ENCODE measurements around the gene WWC2.

Gene WWC2

DNA sequence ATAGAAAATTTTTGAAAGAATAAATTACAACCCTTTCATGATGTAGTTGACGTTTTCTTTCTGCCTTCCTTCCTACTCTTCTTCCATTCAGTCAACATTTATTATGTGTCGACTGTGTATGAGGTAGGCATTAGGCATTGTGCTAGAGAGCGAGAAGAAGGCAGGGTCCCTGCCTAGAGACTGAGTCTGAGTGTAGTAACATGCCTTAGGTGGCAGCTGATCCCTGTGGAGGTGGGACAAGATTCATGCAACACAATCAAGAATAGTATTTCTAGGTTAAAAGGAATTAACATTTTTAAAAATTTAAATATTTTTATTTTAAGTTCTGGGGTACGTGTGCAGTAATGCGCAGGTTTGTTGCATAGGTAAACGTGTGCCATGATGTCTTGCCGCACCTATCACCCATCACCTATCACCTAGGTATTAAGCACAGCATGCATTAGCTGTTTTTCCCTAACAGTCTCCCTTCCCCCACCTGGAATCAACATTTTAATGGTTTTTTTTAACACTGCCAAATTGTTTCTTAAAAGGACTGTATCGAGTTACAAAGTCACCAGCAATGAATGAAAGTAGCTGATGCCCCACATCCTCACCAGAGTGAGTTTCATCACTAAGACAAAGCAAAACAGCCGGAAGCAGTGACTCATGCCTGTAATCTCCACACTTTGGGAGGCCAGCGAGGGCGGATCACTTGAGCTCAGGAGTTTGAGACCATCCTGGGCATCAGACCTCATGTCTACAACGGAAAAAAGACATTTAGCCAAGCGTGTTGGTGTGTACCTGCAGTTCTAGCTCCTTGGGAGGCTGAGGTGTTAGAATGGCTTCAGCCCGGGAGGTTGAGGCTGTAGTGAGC is 84.0 kb downstream of the WWC2 start (continued):
- TF ChIP-seq, protein P1, sequence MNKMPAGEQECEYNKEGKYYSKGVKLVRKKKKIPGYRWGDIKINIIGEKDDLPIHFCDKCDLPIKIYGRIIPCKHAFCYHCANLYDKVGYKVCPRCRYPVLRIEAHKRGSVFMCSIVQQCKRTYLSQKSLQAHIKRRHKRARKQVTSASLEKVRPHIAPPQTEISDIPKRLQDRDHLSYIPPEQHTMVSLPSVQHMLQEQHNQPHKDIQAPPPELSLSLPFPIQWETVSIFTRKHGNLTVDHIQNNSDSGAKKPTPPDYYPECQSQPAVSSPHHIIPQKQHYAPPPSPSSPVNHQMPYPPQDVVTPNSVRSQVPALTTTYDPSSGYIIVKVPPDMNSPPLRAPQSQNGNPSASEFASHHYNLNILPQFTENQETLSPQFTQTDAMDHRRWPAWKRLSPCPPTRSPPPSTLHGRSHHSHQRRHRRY (tag by site-specific recombination; IDR thresholded peaks at IDR 0.05) = no peak
- TF ChIP-seq, protein P2, sequence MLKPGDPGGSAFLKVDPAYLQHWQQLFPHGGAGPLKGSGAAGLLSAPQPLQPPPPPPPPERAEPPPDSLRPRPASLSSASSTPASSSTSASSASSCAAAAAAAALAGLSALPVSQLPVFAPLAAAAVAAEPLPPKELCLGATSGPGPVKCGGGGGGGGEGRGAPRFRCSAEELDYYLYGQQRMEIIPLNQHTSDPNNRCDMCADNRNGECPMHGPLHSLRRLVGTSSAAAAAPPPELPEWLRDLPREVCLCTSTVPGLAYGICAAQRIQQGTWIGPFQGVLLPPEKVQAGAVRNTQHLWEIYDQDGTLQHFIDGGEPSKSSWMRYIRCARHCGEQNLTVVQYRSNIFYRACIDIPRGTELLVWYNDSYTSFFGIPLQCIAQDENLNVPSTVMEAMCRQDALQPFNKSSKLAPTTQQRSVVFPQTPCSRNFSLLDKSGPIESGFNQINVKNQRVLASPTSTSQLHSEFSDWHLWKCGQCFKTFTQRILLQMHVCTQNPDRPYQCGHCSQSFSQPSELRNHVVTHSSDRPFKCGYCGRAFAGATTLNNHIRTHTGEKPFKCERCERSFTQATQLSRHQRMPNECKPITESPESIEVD (tag by site-specific recombination; IDR thresholded peaks at IDR 0.05) = peak; percentile 95
- TF ChIP-seq GLI4 (tag by site-specific recombination; IDR thresholded peaks at IDR 0.05) = no peak
- TF ChIP-seq ZNF548 (tag by site-specific recombination; IDR thresholded peaks at IDR 0.05) = no peak
- TF ChIP-seq, protein P3, sequence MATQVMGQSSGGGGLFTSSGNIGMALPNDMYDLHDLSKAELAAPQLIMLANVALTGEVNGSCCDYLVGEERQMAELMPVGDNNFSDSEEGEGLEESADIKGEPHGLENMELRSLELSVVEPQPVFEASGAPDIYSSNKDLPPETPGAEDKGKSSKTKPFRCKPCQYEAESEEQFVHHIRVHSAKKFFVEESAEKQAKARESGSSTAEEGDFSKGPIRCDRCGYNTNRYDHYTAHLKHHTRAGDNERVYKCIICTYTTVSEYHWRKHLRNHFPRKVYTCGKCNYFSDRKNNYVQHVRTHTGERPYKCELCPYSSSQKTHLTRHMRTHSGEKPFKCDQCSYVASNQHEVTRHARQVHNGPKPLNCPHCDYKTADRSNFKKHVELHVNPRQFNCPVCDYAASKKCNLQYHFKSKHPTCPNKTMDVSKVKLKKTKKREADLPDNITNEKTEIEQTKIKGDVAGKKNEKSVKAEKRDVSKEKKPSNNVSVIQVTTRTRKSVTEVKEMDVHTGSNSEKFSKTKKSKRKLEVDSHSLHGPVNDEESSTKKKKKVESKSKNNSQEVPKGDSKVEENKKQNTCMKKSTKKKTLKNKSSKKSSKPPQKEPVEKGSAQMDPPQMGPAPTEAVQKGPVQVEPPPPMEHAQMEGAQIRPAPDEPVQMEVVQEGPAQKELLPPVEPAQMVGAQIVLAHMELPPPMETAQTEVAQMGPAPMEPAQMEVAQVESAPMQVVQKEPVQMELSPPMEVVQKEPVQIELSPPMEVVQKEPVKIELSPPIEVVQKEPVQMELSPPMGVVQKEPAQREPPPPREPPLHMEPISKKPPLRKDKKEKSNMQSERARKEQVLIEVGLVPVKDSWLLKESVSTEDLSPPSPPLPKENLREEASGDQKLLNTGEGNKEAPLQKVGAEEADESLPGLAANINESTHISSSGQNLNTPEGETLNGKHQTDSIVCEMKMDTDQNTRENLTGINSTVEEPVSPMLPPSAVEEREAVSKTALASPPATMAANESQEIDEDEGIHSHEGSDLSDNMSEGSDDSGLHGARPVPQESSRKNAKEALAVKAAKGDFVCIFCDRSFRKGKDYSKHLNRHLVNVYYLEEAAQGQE (tag by site-specific recombination; IDR thresholded peaks at IDR 0.05) = no peak
- no peak for TF ChIP-seq OVOL3 (tag by site-specific recombination; IDR thresholded peaks at IDR 0.05)
- TF ChIP-seq ZNF677 (tag by site-specific recombination; IDR thresholded peaks at IDR 0.05) = no peak
- no peak for TF ChIP-seq ZNF530 (tag by site-specific recombination; IDR thresholded peaks at IDR 0.05; ENCODE audit: low read depth)
- no peak for TF ChIP-seq ZNF37A (tag by site-specific recombination; IDR thresholded peaks at IDR 0.05)
- TF ChIP-seq ZNF610 (tag by site-specific recombination; IDR thresholded peaks at IDR 0.05; ENCODE audit: borderline replicate concordance) = no peak
- no peak for TF ChIP-seq ZNF112 (tag by site-specific recombination; IDR thresholded peaks at IDR 0.05)
- TF ChIP-seq MEIS1 (CRISPR knock-in tag; IDR thresholded peaks at IDR 0.05; ENCODE audit: borderline replicate concordance) = no peak
- TF ChIP-seq ZNF404 (tag by site-specific recombination; IDR thresholded peaks at IDR 0.05) = no peak
- no peak for TF ChIP-seq ZNF248 (tag by site-specific recombination; IDR thresholded peaks at IDR 0.05)
- TF ChIP-seq ZNF707 (tag by site-specific recombination; IDR thresholded peaks at IDR 0.05) = no peak
- TF ChIP-seq ZNF670 (tag by site-specific recombination; IDR thresholded peaks at IDR 0.05; ENCODE audit: low read depth) = no peak
- peak; percentile 60 for TF ChIP-seq FEZF1 (tag by site-specific recombination; IDR thresholded peaks at IDR 0.05)
- TF ChIP-seq, protein P4, sequence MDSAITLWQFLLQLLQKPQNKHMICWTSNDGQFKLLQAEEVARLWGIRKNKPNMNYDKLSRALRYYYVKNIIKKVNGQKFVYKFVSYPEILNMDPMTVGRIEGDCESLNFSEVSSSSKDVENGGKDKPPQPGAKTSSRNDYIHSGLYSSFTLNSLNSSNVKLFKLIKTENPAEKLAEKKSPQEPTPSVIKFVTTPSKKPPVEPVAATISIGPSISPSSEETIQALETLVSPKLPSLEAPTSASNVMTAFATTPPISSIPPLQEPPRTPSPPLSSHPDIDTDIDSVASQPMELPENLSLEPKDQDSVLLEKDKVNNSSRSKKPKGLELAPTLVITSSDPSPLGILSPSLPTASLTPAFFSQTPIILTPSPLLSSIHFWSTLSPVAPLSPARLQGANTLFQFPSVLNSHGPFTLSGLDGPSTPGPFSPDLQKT (IDR thresholded peaks at IDR 0.05; ENCODE audit: borderline replicate concordance, low read depth, low read length) = no peak
- peak; percentile 81 for TF ChIP-seq ZIC2 (tag by site-specific recombination; IDR thresholded peaks at IDR 0.05)
- TF ChIP-seq ZNF146 (tag by site-specific recombination; IDR thresholded peaks at IDR 0.05) = no peak
- no peak for TF ChIP-seq SALL2 (tag by site-specific recombination; IDR thresholded peaks at IDR 0.05; ENCODE audit: borderline replicate concordance)
- TF ChIP-seq KLF10 (tag by site-specific recombination; IDR thresholded peaks at IDR 0.05) = no peak; the same call in 1 of the 2 replicates
- no peak for TF ChIP-seq ZNF426 (tag by site-specific recombination; IDR thresholded peaks at IDR 0.05)
- TF ChIP-seq ZNF623 (tag by site-specific recombination; IDR thresholded peaks at IDR 0.05) = no peak
- TF ChIP-seq, protein P5, sequence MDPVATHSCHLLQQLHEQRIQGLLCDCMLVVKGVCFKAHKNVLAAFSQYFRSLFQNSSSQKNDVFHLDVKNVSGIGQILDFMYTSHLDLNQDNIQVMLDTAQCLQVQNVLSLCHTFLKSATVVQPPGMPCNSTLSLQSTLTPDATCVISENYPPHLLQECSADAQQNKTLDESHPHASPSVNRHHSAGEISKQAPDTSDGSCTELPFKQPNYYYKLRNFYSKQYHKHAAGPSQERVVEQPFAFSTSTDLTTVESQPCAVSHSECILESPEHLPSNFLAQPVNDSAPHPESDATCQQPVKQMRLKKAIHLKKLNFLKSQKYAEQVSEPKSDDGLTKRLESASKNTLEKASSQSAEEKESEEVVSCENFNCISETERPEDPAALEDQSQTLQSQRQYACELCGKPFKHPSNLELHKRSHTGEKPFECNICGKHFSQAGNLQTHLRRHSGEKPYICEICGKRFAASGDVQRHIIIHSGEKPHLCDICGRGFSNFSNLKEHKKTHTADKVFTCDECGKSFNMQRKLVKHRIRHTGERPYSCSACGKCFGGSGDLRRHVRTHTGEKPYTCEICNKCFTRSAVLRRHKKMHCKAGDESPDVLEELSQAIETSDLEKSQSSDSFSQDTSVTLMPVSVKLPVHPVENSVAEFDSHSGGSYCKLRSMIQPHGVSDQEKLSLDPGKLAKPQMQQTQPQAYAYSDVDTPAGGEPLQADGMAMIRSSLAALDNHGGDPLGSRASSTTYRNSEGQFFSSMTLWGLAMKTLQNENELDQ (tag by site-specific recombination; IDR thresholded peaks at IDR 0.05; ENCODE audit: low read depth) = no peak
- peak; percentile 66; the same call in 1 of the 2 replicates for TF ChIP-seq IKZF3 (tag by site-specific recombination; IDR thresholded peaks at IDR 0.05)
- TF ChIP-seq ZNF311 (tag by site-specific recombination; IDR thresholded peaks at IDR 0.05; ENCODE audit: borderline replicate concordance) = no peak
- TF ChIP-seq REPIN1 (tag by site-specific recombination; IDR thresholded peaks at IDR 0.05; ENCODE audit: low read depth) = no peak
- TF ChIP-seq EGR2 (tag by site-specific recombination; IDR thresholded peaks at IDR 0.05; ENCODE audit: low read depth) = no peak
- TF ChIP-seq, protein P6, sequence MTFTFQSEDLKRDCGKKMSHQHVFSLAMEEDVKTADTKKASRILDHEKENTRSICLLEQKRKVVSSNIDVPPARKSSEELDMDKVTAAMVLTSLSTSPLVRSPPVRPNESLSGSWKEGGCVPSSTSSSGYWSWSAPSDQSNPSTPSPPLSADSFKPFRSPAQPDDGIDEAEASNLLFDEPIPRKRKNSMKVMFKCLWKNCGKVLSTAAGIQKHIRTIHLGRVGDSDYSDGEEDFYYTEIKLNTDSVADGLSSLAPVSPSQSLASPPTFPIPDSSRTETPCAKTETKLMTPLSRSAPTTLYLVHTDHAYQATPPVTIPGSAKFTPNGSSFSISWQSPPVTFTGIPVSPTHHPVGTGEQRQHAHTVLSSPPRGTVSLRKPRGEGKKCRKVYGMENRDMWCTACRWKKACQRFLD (tag by site-specific recombination; IDR thresholded peaks at IDR 0.05) = no peak
